ENCODE data around the gene TMEM179.

The TMEM179 gene

GRCh38 chr14:104574978-104575583, 29.5 kb downstream of the TMEM179 start:
- H3K9ac ChIP-seq (ENCODE audit: low read depth, low read length), result no peak overlapping the region
- H3K27me3 ChIP-seq (ENCODE audit: insufficient read depth, low read length, poor library complexity), result no peaks in the 10 kb centered on the region
- no peaks in the 10 kb centered on the region for H3K9me3 ChIP-seq (ENCODE audit: insufficient read depth, low read length, severe bottlenecking)
- H3K79me2 ChIP-seq (ENCODE audit: insufficient read depth, low read length), result no peaks in the 10 kb centered on the region
- H3K36me3 ChIP-seq (ENCODE audit: insufficient read depth, low read length), result no peaks in the 10 kb centered on the region
- DNase-seq, result no peak
- TF ChIP-seq EZH2 (IDR thresholded peaks at IDR 0.05; ENCODE audit: borderline replicate concordance, low read depth, low read length, severe bottlenecking) (no peak), CTCF (IDR thresholded peaks at IDR 0.05; ENCODE audit: borderline replicate concordance, extremely low read depth, low read length, poor library complexity, severe bottlenecking) (no peak)
- no peak overlapping the region for H3K4me3 ChIP-seq (ENCODE audit: low read depth in 1 of 2, low read length in 2 of 2)
- H4K20me1 ChIP-seq (ENCODE audit: insufficient read depth, low read length), result no peaks in the 10 kb centered on the region; the same call in 1 of the 2 replicates
- no peak overlapping the region for H3K27ac ChIP-seq (ENCODE audit: low read length)
- ATAC-seq (ENCODE audit: insufficient read depth, low read depth), result no peak
- no peaks in the 10 kb centered on the region for H3K4me1 ChIP-seq (ENCODE audit: insufficient read depth, low read length)
- H3K4me2 ChIP-seq (ENCODE audit: insufficient read depth, low read length), result no peak overlapping the region
- H2AFZ ChIP-seq (ENCODE audit: low read depth, low read length), result no peak overlapping the region

GRCh38 chr14:104574536-104574935, 30.0 kb downstream of the TMEM179 start:
- ATAC-seq (ENCODE audit: insufficient read depth, low read depth), result no peak
- H3K36me3 ChIP-seq (ENCODE audit: insufficient read depth, low read length), result no peaks in the 10 kb centered on the region
- no peaks in the 10 kb centered on the region; the same call in 1 of the 2 replicates for H4K20me1 ChIP-seq (ENCODE audit: insufficient read depth, low read length)
- DNase-seq, result no peak
- H2AFZ ChIP-seq (ENCODE audit: low read depth, low read length), result no peak overlapping the region
- H3K9ac ChIP-seq (ENCODE audit: low read depth, low read length), result no peak overlapping the region
- H3K9me3 ChIP-seq (ENCODE audit: insufficient read depth, low read length, severe bottlenecking), result no peaks in the 10 kb centered on the region
- no peak overlapping the region for H3K27ac ChIP-seq (ENCODE audit: low read length)
- H3K4me1 ChIP-seq (ENCODE audit: insufficient read depth, low read length), result no peaks in the 10 kb centered on the region
- H3K4me2 ChIP-seq (ENCODE audit: insufficient read depth, low read length), result no peak overlapping the region
- H3K27me3 ChIP-seq (ENCODE audit: insufficient read depth, low read length, poor library complexity), result no peaks in the 10 kb centered on the region
- TF ChIP-seq CTCF (IDR thresholded peaks at IDR 0.05; ENCODE audit: borderline replicate concordance, extremely low read depth, low read length, poor library complexity, severe bottlenecking) (no peak), EZH2 (IDR thresholded peaks at IDR 0.05; ENCODE audit: borderline replicate concordance, low read depth, low read length, severe bottlenecking) (no peak)
- H3K79me2 ChIP-seq (ENCODE audit: insufficient read depth, low read length), result no peaks in the 10 kb centered on the region
- no peak overlapping the region for H3K4me3 ChIP-seq (ENCODE audit: low read depth in 1 of 2, low read length in 2 of 2)

- Histone ChIP-seq H3K79me2 (ENCODE audit: insufficient read depth, low read length) (no peaks in the 10 kb centered on the region), H3K27me3 (ENCODE audit: insufficient read depth, low read length, poor library complexity) (no peaks in the 10 kb centered on the region), H3K4me1 (ENCODE audit: insufficient read depth, low read length) (no peaks in the 10 kb centered on the region), H3K9me3 (ENCODE audit: insufficient read depth, low read length, severe bottlenecking) (no peaks in the 10 kb centered on the region), H3K36me3 (ENCODE audit: insufficient read depth, low read length) (no peaks in the 10 kb centered on the region), H3K4me2 (ENCODE audit: insufficient read depth, low read length) (no peak overlapping the region), H3K9ac (ENCODE audit: low read depth, low read length) (no peak overlapping the region), H4K20me1 (ENCODE audit: insufficient read depth, low read length) (no peaks in the 10 kb centered on the region; the same call in 1 of the 2 replicates), H3K27ac (ENCODE audit: low read length) (no peak overlapping the region), H3K4me3 (ENCODE audit: low read depth in 1 of 2, low read length in 2 of 2) (no peak overlapping the region), H2AFZ (ENCODE audit: low read depth, low read length) (no peak overlapping the region)
- no peak for ATAC-seq (ENCODE audit: insufficient read depth, low read depth)
- TF ChIP-seq EZH2 (IDR thresholded peaks at IDR 0.05; ENCODE audit: borderline replicate concordance, low read depth, low read length, severe bottlenecking) (no peak), CTCF (IDR thresholded peaks at IDR 0.05; ENCODE audit: borderline replicate concordance, extremely low read depth, low read length, poor library complexity, severe bottlenecking) (no peak)
- no peak for DNase-seq
These were observed 30.6 kb downstream of the TMEM179 start for GRCh38 chr14:104573930-104574329.

Measured in DND-41 (cell line).